HG02588 (cell line): ENCODE measurements around the gene IGSF8.

ENCODE experiments used
- ATAC-seq: cut with Tn5 transposase; IDR thresholded peaks from one replicate; pipeline ENCODE4 v1.9.1; 2021; ENCODE audit warnings: mild to moderate bottlenecking, moderate library complexity; ENCODE audit not compliant: unreplicated experiment

Gene IGSF8

GRCh38 chr1:160107512-160107911 lies 9.1 kb upstream of the IGSF8 start:
- no peak for ATAC-seq

GRCh38 chr1:160105155-160105554 lies 6.7 kb upstream of the IGSF8 start:
- no peak for ATAC-seq

GRCh38 chr1:160104486-160104885 lies 6.1 kb upstream of the IGSF8 start:
- no peak for ATAC-seq

- no peak for ATAC-seq
These were observed 5.4 kb upstream of the IGSF8 start for GRCh38 chr1:160103658-160104408.

GRCh38 chr1:160101717-160102522 lies 3.5 kb upstream of the IGSF8 start:
- ATAC-seq = no peak

- no peak for ATAC-seq
These were observed 2.8 kb upstream of the IGSF8 start for GRCh38 chr1:160101037-160101716.

- no peak for ATAC-seq
These were observed 1.4 kb upstream of the IGSF8 start for GRCh38 chr1:160099716-160100375.

GRCh38 chr1:160098852-160099561 lies 588 bp upstream of the IGSF8 start:
- peak; percentile 79 for ATAC-seq

- no peak for ATAC-seq
These were observed 1.1 kb downstream of the IGSF8 start for GRCh38 chr1:160097151-160097910.

- no peak for ATAC-seq
These were observed 1.9 kb downstream of the IGSF8 start for GRCh38 chr1:160096274-160097116.

- no peak for ATAC-seq
These were observed 2.9 kb downstream of the IGSF8 start for GRCh38 chr1:160095382-160096105.

- ATAC-seq = no peak
These were observed 3.6 kb downstream of the IGSF8 start for GRCh38 chr1:160094806-160095205.

- ATAC-seq = no peak
These were observed 4.2 kb downstream of the IGSF8 start for GRCh38 chr1:160094291-160094625.

GRCh38 chr1:160093624-160094290 lies 4.7 kb downstream of the IGSF8 start:
- ATAC-seq = no peak

- no peak for ATAC-seq
These were observed 5.4 kb downstream of the IGSF8 start for GRCh38 chr1:160093069-160093395.

GRCh38 chr1:160092366-160093068 lies 5.9 kb downstream of the IGSF8 start:
- ATAC-seq = no peak

- ATAC-seq = no peak
These were observed 6.7 kb downstream of the IGSF8 start for GRCh38 chr1:160091666-160092223.
